Head of caudate nucleus (tissue), 42 donors: ENCODE data around the gene NFATC1.

Experiments used
- DNase-seq, 42 donors: peaks; one replicate each; pipeline versions ENCODE4 v3.0.0 to v3.0.0-alpha.2; 2020 to 2021; ENCODE audit warnings: mixed read lengths in 7 of 42
- intact Hi-C: fragments of 100-400 bp; cut with DNase I; formaldehyde crosslinking; loops from one replicate; pipeline ENCODE4 v1.15.0; 2022

Gene NFATC1

DNA sequence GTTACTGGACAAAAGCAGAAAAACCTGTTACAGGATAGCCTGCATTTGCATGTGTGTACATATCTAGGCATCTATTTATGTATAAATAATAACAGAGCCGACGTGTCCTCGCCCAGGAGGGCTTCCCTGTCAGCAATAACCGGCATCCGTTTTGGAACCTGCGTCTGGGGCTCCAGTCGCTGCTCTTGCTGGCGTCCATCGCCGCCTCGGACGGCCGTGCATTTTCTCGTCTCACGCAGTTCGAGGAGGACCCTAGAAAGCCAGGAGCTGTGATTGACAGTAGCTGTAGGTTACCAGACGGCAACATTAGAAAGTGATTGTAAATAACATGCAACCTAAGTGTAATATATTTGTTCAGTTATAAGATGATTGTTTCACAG, 132.6 kb downstream of the NFATC1 start:
- intact Hi-C loops: loop anchor here (5.0 kb wide), 2 partner anchors 131 to 146 kb away; partner anchors contain the start of gene NFATC1
- peak in 11 of 42 donors; percentile 1 to 39 (median 11) for DNase-seq

DNA sequence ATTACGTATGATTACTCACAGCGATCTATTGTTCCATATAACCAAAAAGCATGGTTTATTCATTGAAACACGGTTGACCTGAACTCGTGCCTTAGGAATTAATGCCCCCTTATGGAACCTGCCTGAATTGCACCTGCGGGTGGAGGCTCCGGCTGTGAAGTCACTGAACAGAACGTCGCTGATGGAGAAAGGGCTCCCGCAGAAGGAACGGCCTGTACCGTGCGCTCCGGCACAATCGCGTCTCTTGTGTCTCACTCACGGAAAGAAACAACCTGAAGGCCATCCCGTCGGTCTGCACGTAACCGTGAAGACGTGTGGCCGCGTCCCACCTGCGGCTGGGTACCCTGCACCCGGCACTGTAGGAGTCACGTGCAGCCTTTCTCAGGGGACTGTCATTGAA, 133.1 kb downstream of the NFATC1 start:
- DNase-seq: peak; percentile 37 to 90 (median 76)
- intact Hi-C loops: loop anchor here (5.0 kb wide), 2 partner anchors 132 to 147 kb away; partner anchors contain the start of gene NFATC1

DNA sequence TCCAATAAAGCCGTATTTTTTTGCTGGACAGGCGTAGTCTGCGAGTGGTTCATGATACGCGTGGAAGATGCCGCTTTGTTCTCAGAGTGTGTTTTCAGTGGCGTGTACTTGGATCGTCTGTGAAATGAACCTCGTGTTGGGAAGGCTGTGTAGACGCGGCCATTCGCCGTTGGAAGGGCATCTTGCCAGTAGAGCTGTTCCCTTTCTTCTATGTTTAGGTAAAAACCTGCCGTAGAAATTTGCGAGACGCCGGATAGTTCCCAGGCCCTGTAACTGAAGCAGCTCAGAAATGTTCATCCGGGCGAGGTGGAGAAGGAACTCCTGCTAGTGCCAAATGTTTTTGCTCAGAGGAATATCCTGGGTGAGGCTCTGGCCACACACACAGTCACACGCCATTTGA, 133.6 kb downstream of the NFATC1 start:
- DNase-seq: peak in 11 of 42 donors; percentile 2 to 33 (median 16)
- intact Hi-C loops: loop anchor here (5.0 kb wide), 2 partner anchors 132 to 147 kb away; partner anchors contain the start of gene NFATC1

DNA sequence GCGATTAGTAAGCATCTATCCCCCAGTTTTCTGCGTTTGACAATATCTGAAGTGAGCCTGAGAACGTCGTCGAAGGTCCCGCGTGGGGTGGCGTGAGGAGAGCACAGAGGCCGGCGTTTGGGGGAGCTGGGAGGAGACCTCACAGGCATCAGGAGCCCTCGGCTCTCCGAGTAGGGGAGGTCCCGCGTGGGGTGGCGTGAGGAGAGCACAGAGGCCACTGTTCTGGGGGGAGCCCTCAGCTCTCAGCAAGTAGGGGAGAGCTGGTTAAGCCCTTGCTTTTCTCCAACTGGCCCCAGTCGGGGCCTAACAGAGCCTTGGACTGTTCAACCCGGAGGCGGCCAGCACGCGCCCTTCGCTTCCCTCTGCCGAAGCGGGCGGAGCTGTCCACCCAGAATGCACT, 134.3 kb downstream of the NFATC1 start:
- DNase-seq: peak in 10 of 42 donors; percentile 0 to 39 (median 12)
- intact Hi-C loops: loop anchor here (5.0 kb wide), 3 partner anchors 107 to 148 kb away; partner anchors contain the start of gene NFATC1

DNA sequence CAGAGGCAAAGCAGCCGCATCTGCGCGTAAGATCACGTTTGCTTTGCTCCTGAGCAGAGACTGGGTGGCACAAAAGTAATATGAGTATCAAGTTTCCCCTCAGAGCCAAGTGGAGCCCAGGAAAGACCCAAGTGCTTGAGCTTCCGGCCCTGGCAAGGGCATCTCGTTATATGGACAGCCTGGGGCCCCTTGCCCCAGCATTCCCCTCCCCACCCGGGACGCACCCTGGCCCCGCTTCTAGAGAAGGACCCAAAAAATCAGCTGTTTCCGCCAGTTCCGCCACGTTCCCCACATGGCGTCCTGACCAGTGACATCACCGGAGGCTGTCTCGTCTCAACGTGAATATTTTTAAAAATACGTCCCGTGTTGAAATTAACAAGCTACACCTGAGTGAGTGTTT, 135.1 kb downstream of the NFATC1 start:
- peak in 8 of 42 donors; percentile 0 to 38 (median 8) for DNase-seq
- intact Hi-C loops: loop anchor here (5.0 kb wide), 1 partner anchor 106 kb away; no protein-coding TSS in a partner anchor

DNA sequence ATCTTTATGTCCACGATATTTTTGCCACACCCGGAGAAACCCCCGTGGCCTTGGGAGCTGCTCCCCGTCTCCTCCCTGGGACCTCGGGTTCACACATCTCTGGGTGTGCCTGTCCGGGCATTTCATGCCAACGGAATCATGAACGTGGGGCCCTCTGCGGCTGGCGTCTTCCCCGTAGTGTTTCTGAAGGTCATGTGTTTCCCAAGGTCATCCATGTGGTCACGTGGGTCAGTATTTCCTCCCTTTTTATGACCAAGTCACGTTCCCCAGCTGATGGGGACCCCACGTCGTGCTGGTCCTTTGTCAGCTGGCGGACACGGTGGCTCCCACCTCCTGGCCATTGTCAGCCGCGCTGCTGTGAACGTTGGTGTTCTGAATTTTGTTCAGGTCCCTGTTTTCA, 135.7 kb downstream of the NFATC1 start:
- peak in 10 of 42 donors; percentile 1 to 35 (median 14) for DNase-seq
- intact Hi-C loops: loop anchor here (5.0 kb wide), 1 partner anchor 106 kb away; no protein-coding TSS in a partner anchor

DNA sequence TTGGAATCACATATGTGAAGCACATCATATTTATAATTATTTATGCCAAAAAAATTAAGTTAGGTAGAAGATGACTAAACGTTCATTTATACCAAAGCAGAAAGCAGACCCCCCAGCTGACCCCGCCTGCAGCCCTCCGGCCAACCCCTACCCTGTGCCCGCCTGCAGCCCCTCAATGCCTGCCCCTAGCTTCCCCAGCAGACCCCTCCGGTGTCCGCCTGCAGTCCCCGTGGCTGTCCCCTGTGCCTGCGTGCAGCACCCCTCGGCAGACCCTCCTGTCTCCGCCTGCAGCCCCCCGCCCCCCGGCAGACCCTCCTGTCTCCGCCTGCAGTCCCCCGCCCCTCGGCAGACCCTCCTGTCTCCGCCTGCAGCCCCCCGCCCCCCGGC, 136.2 kb downstream of the NFATC1 start:
- peak in 5 of 42 donors; percentile 3 to 30 (median 8) for DNase-seq
- intact Hi-C loops: loop anchor here (5.0 kb wide), 1 partner anchor 105 kb away; no protein-coding TSS in a partner anchor

DNA sequence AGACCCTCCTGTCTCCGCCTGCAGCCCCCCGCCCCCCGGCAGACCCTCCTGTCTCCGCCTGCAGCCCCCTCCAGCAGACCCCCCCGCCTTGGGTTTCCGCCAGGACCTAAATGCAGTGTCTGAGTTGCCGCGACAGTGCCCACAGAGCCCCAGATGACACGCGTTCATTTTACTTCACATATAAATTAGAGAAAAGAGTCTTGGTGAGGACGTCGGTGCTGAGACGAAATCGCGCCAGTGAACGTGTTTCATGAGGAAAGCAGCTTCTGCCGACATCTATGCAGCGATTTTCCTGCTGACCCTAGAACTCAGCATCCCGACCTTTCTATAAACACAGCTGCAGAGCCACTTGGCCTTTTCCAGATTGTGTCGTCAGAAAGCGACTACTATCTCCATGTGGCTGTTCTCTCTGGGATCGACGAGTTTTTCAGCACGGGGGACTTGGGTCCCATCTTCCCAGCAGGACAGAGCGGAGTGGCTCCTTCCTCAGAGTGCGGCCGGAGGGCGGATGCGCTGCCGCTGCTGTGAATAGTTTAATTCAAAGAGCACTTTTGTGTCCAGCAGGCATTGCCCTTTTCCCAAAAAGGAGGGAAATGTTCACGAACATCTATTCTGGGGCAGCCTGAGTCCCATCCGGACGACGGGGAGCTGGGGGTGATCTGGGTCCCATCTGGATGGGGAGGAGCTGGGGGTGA, 136.7 kb downstream of the NFATC1 start:
- intact Hi-C loops: loop anchor here (5.0 kb wide), 1 partner anchor 105 kb away; no protein-coding TSS in a partner anchor

DNA sequence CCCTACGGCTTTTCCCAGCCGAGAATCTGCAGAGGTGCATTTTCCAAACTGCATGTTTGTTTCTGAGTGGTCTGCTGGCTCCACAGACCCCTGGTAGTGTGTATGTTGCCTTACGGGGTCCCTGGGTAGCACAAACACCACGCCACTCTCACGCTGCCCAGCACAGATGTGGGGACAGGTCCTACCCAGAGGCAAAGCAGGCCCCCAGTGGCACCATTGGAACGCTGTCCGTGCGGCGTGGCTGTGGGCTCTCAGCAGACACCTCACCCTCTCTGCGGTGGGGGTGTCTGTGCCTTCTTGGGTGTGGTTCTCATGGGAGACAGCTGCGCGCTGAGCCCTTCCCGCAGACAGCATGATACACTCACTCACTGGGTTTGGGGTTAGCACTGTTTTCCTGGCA, 137.4 kb downstream of the NFATC1 start:
- DNase-seq: peak in 13 of 42 donors; percentile 0 to 34 (median 10)
- intact Hi-C loops: loop anchor here (5.0 kb wide), 1 partner anchor 104 kb away; no protein-coding TSS in a partner anchor

More for the DNA sequence above, 136.7 kb downstream of the NFATC1 start:
- peak in 16 of 42 donors; percentile 1 to 46 (median 15) for DNase-seq

DNA sequence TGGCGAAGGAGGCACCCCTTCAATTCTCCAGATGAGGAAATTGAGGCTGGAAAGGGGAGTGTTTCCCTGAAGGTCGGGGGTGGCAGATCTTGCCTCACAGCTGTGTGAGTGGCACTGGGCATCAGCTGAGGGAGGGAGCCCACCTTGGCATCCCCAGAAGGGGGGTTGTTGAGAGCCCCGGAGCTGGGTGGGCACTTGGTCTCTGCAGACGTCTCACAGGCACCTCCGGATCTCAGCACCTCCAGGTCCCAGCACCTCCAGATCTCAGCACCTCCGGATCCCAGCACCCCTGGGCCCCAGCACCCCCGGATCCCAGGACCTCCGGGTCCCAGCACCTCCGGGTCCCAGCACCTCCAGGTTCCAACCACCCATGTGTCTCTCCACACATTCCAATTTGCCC, 137.9 kb downstream of the NFATC1 start:
- intact Hi-C loops: loop anchor here (5.0 kb wide), 1 partner anchor 104 kb away; no protein-coding TSS in a partner anchor
- DNase-seq: peak in 9 of 42 donors; percentile 1 to 26 (median 16)

DNA sequence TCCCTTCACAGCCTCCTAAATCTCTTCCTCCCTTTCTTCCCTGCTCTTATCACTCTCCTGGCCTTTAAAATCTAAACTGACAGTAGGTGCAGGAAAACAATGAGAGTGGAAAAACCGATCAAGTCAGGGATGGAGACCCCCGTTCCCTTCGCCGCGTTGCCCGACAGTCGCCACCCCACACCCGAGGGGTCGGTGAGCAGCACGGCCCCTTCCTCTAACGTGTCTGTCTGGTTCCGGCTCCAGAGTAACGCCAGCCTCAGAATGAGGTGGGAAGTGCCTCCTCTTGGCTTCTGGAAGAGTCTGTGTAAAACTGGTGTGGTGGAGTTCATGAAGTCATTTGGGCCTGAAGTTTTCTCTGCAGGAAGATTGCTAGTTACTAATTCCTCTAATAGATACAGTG, 138.6 kb downstream of the NFATC1 start:
- peak in 7 of 42 donors; percentile 4 to 39 (median 8) for DNase-seq
- intact Hi-C loops: loop anchor here (5.0 kb wide), 1 partner anchor 103 kb away; no protein-coding TSS in a partner anchor

DNA sequence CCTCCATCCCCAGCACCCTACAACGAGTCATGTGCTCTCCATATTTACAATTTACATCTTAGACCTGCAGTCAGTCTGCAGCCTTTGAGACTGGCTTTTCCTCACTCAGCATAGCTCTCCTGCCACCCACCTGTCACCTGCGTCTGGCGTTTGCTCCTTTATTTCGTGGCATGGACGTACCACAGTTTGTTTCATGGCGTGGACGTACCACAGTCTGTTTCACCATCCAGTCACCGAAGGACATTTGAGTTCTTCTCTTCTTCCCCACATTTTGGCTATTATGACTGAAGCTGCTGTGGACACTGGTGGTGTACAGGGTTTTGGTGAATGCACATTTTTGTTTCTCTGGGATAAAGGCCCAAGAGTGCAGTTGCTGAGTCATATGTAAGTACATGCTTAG, 142.0 kb downstream of the NFATC1 start:
- intact Hi-C loops: no loop called here
- peak in 2 of 42 donors; percentile 11 to 16 for DNase-seq

DNA sequence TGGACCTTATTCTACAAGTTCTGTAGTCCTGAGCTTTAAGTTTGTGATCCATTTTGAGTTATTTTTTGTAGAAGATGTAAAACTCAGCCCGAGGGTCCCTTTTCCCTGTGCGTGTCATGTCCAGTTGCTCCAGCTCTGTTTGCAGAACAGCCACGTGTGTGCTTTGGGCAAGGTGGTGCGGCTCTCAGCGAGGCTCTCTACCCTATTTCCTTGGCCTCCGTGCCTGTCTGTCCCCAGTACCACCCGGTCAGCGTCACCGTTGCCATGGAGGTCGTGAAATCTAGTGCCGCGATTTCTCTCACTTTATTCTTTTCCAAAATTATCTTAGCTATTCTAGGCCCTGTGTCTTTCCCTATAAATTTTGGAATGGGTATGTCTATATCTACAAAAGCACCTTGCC, 142.9 kb downstream of the NFATC1 start:
- intact Hi-C loops: no loop called here
- DNase-seq: peak in 7 of 42 donors; percentile 5 to 35 (median 21)

DNA sequence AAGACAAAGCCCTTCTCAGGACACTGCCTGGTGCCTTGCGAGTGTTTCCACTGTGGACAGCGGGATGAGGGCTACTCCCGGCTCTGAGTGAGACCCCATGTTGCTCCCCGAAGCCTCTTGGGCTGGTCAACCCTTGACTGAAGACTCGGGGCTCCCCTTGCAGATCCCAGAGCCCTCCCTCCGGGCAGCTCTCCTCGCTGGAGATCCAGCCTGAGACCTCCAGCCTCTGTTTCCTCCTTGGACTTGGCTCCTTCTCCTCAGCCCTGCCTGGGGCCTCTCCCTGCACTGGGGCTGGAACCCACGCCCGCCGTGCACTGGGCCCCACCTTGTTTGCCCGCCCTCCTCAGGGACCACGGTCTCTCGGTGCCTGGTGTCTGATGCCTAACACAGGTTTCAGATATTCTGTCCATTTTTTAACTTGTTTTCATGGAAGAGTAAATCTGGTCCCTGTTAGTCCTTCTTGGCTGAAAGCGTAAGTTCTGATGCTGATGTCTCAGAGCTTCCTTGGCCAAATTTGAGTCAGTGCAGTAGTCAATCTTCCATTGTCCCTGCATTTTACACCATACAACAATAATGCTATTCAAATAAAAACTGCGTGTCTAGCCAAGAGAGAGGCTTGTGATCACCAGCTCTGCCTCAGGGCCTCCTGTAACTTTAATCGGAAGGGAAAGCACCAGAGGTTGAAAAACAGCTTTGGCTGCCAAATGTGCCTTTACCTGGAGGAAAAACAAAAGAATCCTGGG, 144.6 kb downstream of the NFATC1 start:
- DNase-seq: peak in 22 of 42 donors; percentile 9 to 61 (median 38)
- intact Hi-C loops: no loop called here

DNA sequence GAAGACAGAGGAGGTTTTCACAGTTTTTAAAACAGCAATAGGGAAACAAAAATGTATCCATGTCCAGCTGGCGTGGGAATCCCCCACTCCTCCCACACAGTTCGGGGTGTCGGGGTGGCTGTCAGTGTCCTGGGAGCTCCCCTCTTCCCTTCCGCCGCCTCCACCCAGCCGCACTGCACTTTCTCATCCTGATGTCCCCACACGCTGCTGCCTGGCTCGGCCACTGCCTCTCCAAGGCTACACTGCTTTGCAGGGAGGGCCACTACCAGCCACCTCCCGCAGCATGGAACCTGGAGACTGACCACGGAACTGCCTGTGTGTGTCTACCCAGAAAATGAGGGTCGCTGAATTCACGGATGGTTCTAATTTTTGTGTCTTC, 145.2 kb downstream of the NFATC1 start:
- peak in 11 of 42 donors; percentile 8 to 44 (median 26) for DNase-seq
- intact Hi-C loops: no loop called here

DNA sequence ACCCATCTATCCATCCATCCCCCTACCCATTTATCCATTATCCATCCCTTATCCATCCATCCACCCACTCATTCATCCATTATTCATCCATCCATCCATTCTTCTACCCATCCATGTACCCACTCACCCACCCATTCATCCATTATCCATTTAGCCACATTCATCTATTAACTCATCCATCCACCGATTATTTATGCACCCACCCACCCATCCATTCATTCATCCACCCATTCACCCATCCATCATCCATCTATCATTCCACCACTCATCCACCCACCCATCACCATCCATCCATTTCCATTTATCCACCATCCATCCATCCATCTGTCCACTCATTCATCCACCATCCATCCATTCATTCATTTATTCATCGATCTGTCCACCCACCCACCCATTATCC, 146.5 kb downstream of the NFATC1 start:
- intact Hi-C loops: no loop called here

DNA sequence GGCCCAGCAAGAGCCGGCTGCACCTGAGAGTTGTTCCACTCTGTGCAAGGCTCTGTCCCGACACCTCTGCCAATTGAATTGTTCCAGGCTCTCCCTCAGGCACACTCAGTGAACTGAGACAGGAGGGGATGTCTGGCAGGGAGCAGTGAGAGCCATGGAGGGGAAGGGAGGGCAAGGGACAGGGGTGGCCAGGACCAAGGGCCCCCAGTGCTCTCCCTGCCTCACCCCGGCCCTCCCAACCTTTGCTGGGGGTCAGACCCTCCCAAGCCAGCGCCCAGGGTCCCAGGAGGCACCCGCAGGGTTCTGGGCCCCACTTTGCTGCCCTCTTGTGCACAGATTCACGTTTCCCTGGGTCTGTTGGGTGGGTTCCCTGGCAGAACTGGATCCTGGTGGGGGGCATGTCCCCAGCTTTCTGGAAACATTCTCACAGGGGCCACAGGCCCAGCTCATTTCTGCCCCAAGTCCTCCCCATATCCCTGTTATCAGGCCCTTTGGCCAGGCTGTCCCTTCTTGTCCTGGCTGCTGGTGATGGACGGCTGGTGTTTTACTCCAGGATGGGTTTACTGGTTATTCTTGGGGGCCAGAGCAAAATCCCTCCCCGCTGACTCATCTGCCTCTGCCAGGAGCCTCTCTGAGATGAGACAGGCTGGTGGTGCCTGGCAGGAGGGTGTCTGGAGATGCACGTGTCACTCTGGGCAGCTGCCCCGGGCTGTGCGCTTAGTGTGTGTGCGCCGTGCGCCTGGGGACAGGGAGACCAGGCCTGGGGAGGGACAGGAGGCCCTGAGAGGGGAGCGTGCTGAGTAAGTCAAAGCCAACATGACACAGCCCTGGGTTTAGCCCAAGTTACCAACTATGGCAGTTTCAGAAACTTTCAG, 147.4 kb downstream of the NFATC1 start:
- intact Hi-C loops: no loop called here
- DNase-seq: peak in 37 of 42 donors; percentile 22 to 93 (median 68)

More for the DNA sequence above, 146.5 kb downstream of the NFATC1 start:
- DNase-seq: no peak

DNA sequence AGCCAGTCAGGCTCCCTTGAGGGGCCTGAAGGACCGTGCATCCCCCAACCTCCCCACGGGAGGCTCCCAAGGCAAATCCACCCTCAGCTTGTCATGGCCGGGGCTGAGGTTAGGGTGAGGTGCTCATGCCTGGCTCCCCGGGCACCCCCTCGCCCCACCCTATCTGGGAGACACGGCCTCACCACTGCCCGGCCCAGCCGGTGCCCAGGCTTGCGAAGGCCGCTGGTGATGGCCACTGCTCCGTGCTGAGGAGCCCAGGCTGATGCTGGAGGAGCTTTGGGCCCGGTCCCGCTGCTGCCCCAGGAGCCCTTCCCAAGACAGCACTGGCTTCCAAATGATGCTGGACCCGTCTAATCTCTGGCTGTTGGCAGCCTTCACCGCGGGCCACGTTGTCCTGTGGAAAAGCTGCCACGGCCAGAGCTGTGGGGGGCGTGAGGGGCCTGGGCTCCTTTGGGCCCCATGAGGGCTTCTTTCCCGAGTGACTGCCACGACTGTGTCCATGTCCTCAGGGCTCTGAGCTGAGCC, 148.2 kb downstream of the NFATC1 start:
- intact Hi-C loops: no loop called here
- peak in 9 of 42 donors; percentile 8 to 42 (median 18) for DNase-seq
